ENCODE results near the gene ACP7. TPM values are rescaled to one million over a fixed set of nuclear protein-coding genes. Genes with fewer than 3 reads are reported as not detected.
A peak's percentile ranks its signal among the peaks of the same experiment; 100 is the strongest.

ACP7 gene
- polyA plus RNA-seq, 2 of the 4 experiments (the other 2 are of a cell fraction), result 0.06 to 0.25 TPM

DNA sequence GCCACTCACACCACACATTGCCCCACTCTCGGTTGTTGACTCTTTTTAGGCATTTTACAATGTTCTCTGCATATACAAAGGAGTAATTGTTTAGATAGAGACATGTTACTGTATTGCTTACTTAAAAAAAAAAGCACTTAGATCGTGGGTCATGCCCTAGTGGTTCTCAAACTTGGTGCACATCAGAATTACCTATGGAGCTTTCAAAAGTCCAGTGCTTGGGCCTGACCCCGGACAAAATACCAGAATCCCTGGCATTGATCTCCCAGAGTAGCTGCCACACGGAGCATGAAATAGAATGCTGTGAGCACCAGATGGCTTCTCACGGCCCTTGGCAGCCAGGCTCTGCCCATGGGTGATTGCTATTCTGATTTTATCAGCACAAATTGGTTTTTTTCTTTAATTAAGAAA, 20.0 kb downstream of the ACP7 start:
- DNase-seq (ENCODE audit: low read depth in 1 of 2, low spot score in 1 of 2) (no peak), ATAC-seq (no peak), FAIRE-seq (no peak)
- Histone ChIP-seq H3K27ac (peak overlapping the region in 1 of 2 experiments; percentile 33; a peak in 3 of 6 replicates), H3K9me3 (no peaks in the 10 kb centered on the region), H3K4me2 (no peak overlapping the region), H3K4me3 (no peak overlapping the region), H3K4me1 (peaks cover 12% of the 10 kb centered on the region; the same call in 2 of the 3 replicates)
- POLR2A ChIA-PET, result no interaction called here
- CTCF ChIA-PET, result interaction anchor here (0.6 to 28.2 kb wide), 9 partner anchors 8 to 721 kb away, joined by 3 to 429 read pairs (median 3); no protein-coding TSS in a partner anchor
- no peak for TF ChIP-seq HDAC2 (IDR thresholded peaks at IDR 0.05)
- TF ChIP-seq RNF2 (IDR thresholded peaks at IDR 0.05; ENCODE audit: borderline replicate concordance, low read depth), result no peak
- TF ChIP-seq POLR2AphosphoS2 (conservative IDR thresholded peaks at IDR 0.05; ENCODE audit: low read length), result no peak
- no peak for TF ChIP-seq HOXB13 (CRISPR knock-in tag; IDR thresholded peaks at IDR 0.05; ENCODE audit: low read depth)
- no peak for TF ChIP-seq RARB (CRISPR knock-in tag; IDR thresholded peaks at IDR 0.05)
- TF ChIP-seq RFX5 (IDR thresholded peaks at IDR 0.05), result no peak
- TF ChIP-seq JUN (IDR thresholded peaks at IDR 0.05), result no peak
- TF ChIP-seq CBX2 (IDR thresholded peaks at IDR 0.05; ENCODE audit: borderline replicate concordance, low read depth), result no peak
- no peak for TF ChIP-seq ZFP36 (IDR thresholded peaks at IDR 0.05; ENCODE audit: borderline replicate concordance, partially characterized antibody)
- TF ChIP-seq MAFK (IDR thresholded peaks at IDR 0.05; ENCODE audit: partially characterized antibody), result no peak
- no peak for TF ChIP-seq HOXA7 (CRISPR knock-in tag; IDR thresholded peaks at IDR 0.05)
- no peak for TF ChIP-seq EP300 (IDR thresholded peaks at IDR 0.05)
- TF ChIP-seq BHLHE40 (IDR thresholded peaks at IDR 0.05; ENCODE audit: low read depth, low read length), result no peak
- no peak for TF ChIP-seq FOSB (CRISPR knock-in tag; IDR thresholded peaks at IDR 0.05)
- TF ChIP-seq HEYL (CRISPR knock-in tag; IDR thresholded peaks at IDR 0.05), result no peak
- TF ChIP-seq MAZ (IDR thresholded peaks at IDR 0.05; ENCODE audit: borderline replicate concordance, low read depth, low read length), result no peak
- TF ChIP-seq, protein P1, sequence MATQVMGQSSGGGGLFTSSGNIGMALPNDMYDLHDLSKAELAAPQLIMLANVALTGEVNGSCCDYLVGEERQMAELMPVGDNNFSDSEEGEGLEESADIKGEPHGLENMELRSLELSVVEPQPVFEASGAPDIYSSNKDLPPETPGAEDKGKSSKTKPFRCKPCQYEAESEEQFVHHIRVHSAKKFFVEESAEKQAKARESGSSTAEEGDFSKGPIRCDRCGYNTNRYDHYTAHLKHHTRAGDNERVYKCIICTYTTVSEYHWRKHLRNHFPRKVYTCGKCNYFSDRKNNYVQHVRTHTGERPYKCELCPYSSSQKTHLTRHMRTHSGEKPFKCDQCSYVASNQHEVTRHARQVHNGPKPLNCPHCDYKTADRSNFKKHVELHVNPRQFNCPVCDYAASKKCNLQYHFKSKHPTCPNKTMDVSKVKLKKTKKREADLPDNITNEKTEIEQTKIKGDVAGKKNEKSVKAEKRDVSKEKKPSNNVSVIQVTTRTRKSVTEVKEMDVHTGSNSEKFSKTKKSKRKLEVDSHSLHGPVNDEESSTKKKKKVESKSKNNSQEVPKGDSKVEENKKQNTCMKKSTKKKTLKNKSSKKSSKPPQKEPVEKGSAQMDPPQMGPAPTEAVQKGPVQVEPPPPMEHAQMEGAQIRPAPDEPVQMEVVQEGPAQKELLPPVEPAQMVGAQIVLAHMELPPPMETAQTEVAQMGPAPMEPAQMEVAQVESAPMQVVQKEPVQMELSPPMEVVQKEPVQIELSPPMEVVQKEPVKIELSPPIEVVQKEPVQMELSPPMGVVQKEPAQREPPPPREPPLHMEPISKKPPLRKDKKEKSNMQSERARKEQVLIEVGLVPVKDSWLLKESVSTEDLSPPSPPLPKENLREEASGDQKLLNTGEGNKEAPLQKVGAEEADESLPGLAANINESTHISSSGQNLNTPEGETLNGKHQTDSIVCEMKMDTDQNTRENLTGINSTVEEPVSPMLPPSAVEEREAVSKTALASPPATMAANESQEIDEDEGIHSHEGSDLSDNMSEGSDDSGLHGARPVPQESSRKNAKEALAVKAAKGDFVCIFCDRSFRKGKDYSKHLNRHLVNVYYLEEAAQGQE (IDR thresholded peaks at IDR 0.05), result no peak
- WGBS (ENCODE audit: missing lambda C conversion rate), result 71% methylated on average over 5 of the region's 5 CpGs

DNA sequence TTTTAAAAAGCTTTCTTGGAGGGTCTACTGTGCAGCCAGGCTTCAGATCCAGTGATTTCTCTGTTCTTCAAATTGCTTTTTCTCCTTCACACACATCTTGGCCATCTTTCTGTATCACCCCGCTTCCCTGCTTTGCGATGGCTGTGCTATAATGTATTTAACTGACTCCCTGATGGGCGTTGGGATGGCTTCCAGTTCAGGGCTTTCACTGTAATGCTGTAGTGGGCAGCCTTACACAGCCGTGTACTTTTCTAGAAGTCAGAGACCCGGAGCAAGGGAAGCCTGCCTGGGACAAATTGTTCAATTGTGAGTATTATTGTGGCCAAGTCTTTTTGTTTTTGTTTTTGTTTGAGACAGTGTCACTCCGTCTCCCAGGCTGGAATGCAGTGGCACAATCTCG, 22.0 kb downstream of the ACP7 start:
- no peak overlapping the region for H3K4me3 ChIP-seq
- H3K4me2 ChIP-seq, result no peak overlapping the region
- FAIRE-seq (peak; percentile 67), DNase-seq (ENCODE audit: low read depth in 1 of 2, low spot score in 1 of 2) (no peak), ATAC-seq (no peak)
- H3K4me1 ChIP-seq, result peaks cover 20% of the 10 kb centered on the region
- no peaks in the 10 kb centered on the region for H3K9me3 ChIP-seq
- no peak for TF ChIP-seq POLR2AphosphoS2 (conservative IDR thresholded peaks at IDR 0.05; ENCODE audit: low read length)
- TF ChIP-seq RNF2 (IDR thresholded peaks at IDR 0.05; ENCODE audit: borderline replicate concordance, low read depth), result no peak
- TF ChIP-seq, protein P2, sequence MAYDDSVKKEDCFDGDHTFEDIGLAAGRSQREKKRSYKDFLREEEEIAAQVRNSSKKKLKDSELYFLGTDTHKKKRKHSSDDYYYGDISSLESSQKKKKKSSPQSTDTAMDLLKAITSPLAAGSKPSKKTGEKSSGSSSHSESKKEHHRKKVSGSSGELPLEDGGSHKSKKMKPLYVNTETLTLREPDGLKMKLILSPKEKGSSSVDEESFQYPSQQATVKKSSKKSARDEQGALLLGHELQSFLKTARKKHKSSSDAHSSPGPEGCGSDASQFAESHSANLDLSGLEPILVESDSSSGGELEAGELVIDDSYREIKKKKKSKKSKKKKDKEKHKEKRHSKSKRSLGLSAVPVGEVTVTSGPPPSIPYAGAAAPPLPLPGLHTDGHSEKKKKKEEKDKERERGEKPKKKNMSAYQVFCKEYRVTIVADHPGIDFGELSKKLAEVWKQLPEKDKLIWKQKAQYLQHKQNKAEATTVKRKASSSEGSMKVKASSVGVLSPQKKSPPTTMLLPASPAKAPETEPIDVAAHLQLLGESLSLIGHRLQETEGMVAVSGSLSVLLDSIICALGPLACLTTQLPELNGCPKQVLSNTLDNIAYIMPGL (CRISPR knock-in tag; IDR thresholded peaks at IDR 0.05; ENCODE audit: borderline replicate concordance), result no peak
- no peak for TF ChIP-seq NR3C1 (IDR thresholded peaks at IDR 0.05)
- TF ChIP-seq SMC3 (IDR thresholded peaks at IDR 0.05), result no peak
- TF ChIP-seq NPAS2 (CRISPR knock-in tag; IDR thresholded peaks at IDR 0.05; ENCODE audit: borderline replicate concordance), result no peak
- TF ChIP-seq, protein P3, sequence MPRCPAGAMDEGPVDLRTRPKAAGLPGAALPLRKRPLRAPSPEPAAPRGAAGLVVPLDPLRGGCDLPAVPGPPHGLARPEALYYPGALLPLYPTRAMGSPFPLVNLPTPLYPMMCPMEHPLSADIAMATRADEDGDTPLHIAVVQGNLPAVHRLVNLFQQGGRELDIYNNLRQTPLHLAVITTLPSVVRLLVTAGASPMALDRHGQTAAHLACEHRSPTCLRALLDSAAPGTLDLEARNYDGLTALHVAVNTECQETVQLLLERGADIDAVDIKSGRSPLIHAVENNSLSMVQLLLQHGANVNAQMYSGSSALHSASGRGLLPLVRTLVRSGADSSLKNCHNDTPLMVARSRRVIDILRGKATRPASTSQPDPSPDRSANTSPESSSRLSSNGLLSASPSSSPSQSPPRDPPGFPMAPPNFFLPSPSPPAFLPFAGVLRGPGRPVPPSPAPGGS (IDR thresholded peaks at IDR 0.05), result no peak
- TF ChIP-seq RAD21 (conservative IDR thresholded peaks at IDR 0.05 in 1 of 2, IDR thresholded peaks at IDR 0.05 in 1 of 2), result no peak
- TF ChIP-seq CHD4 (IDR thresholded peaks at IDR 0.05; ENCODE audit: borderline replicate concordance), result no peak
- no peak for TF ChIP-seq POLR2A (IDR thresholded peaks at IDR 0.05; ENCODE audit: low read length)
- CTCF ChIA-PET, result interaction anchor here (0.6 to 14.9 kb wide), 5 partner anchors 15 to 236 kb away, joined by 3 to 144 read pairs (median 3); partner anchors contain the start of gene SAMD4B
- POLR2A ChIA-PET, result no interaction called here
- WGBS (ENCODE audit: missing lambda C conversion rate), result 69% methylated on average over 7 of the region's 7 CpGs
- peak overlapping the region; percentile 2 to 42; a peak in 4 of 6 replicates for H3K27ac ChIP-seq

All from A549 (cell line).